Neural progenitor cell (in vitro differentiated cells): ENCODE measurements around the gene GATA2. TPM values are rescaled to one million over a fixed set of nuclear protein-coding genes. Genes with fewer than 3 reads are reported as not detected.

Experiments used
- DNase-seq: peaks from one replicate; pipeline ENCODE4 v3.0.0-alpha.2; 2016; ENCODE audit warnings: low spot score
- H2AFZ ChIP-seq: fragments of 200-600 bp; sonication (generic); replicated peaks from 2 replicates; pipeline ENCODE4 v1.6.1; 2016; ENCODE audit warnings: antibody characterized with exemption
- H3F3A ChIP-seq: fragments of 200-600 bp; sonication (generic); 2 replicates; pipeline ENCODE4 v1.6.1; 2016; ENCODE audit warnings: antibody characterized with exemption, low read depth
- H3K27ac ChIP-seq: fragments of 200-600 bp; sonication (generic); 2 replicates; pipeline ENCODE4 v1.5.1; 2016; ENCODE audit warnings: mild to moderate bottlenecking
- H3K27me3 ChIP-seq: fragments of 200-600 bp; sonication (generic); 2 replicates; pipeline ENCODE4 v1.6.1; 2016; ENCODE audit warnings: mild to moderate bottlenecking, moderate library complexity
- H3K36me3 ChIP-seq: fragments of 200-600 bp; sonication (generic); 2 replicates; pipeline ENCODE4 v1.5.1; 2016
- H3K4me1 ChIP-seq: fragments of 200-600 bp; sonication (generic); 2 replicates; pipeline ENCODE4 v1.6.1; 2016; ENCODE audit warnings: mixed run types
- H3K4me2 ChIP-seq: fragments of 200-600 bp; sonication (generic); 2 replicates; pipeline ENCODE4 v1.6.1; 2016
- H3K4me3 ChIP-seq: fragments of 200-600 bp; sonication (generic); 2 replicates; pipeline ENCODE4 v1.5.1; 2016
- H3K79me2 ChIP-seq: fragments of 200-600 bp; sonication (generic); 2 replicates; pipeline ENCODE4 v1.6.1; 2016; ENCODE audit warnings: low read depth
- H3K9ac ChIP-seq: fragments of 200-600 bp; sonication (generic); 2 replicates; pipeline ENCODE4 v1.6.1; 2016
- H3K9me3 ChIP-seq: fragments of 200-600 bp; sonication (generic); 2 replicates; pipeline ENCODE4 v1.5.1; 2016; ENCODE audit warnings: low read depth
- H4K20me1 ChIP-seq: fragments of 200-600 bp; sonication (generic); 2 replicates; pipeline ENCODE4 v1.6.1; 2016; ENCODE audit warnings: low read depth
- H3K27ac Mint-ChIP-seq: 3 replicates; pipeline ENCODE4 v1.8.0; 2021; ENCODE audit warnings: mixed read lengths
- H3K27me3 Mint-ChIP-seq: 2 replicates; pipeline ENCODE4 v1.8.0; 2022; ENCODE audit warnings: low read depth, mild to moderate bottlenecking, inconsistent platforms, moderate library complexity, mixed read lengths; ENCODE audit not compliant: insufficient read depth
- H3K36me3 Mint-ChIP-seq: 3 replicates; pipeline ENCODE4 v1.8.0; 2021; ENCODE audit warnings: mixed read lengths
- H3K4me1 Mint-ChIP-seq: 3 replicates; pipeline ENCODE4 v1.8.0; 2021; ENCODE audit warnings: mixed read lengths
- H3K4me3 Mint-ChIP-seq: 3 replicates; pipeline ENCODE4 v1.8.0; 2021; ENCODE audit warnings: mild to moderate bottlenecking, moderate library complexity, mixed read lengths
- H3K9me3 Mint-ChIP-seq: 3 replicates; pipeline ENCODE4 v1.8.0; 2020; ENCODE audit warnings: mixed read lengths
- EZH2 ChIP-seq: fragments of 200-600 bp; sonication (generic); IDR thresholded peaks from 2 replicates; pipeline ENCODE4 v1.6.1; 2017; ENCODE audit warnings: antibody characterized with exemption, mild to moderate bottlenecking, moderate library complexity
- EZH2phosphoT487 ChIP-seq: fragments of 200-600 bp; sonication (generic); IDR thresholded peaks from 2 replicates; pipeline ENCODE4 v1.6.1; 2017; ENCODE audit warnings: antibody characterized with exemption
- total RNA-seq: library from RNA; depleted of rRNA; stranded (reverse); fragments of >200 nt; gene quantifications from 2 replicates; pipeline ENCODE4 v1.2.3, GENCODE V29; 2015; ENCODE audit warnings: low replicate concordance
- TF ChIP-seq, protein P1 (sequence below): fragments of 200-600 bp; sonication (generic); IDR thresholded peaks from 2 replicates; pipeline ENCODE4 v1.5.1; 2017; ENCODE audit warnings: antibody characterized with exemption, mild to moderate bottlenecking

GATA2 gene
- total RNA-seq, 1 donor from 2014 or later, result not detected

DNA sequence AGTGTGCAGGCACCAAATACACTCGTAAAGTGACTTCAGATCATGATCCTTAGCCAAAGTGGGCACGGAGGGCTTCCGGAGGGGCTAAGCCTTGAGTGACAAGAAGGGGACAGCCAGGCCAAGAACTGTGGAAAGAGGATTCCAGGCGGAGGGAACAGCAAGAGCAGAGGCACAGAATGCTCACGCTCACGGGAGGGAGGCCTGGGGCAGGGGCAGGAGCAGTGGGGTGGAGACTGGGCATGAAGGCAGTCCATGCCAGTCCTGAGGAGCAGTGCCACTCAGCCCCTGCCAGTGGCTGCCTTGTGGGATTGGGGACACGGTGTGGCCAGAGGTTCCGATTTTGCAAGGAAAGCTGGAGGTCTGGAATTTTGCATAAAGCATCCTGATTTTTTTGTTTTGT, 62.3 kb downstream of the GATA2 start:
- H3K4me2 ChIP-seq, result no peak overlapping the region
- no peak overlapping the region for H3K4me3 Mint-ChIP-seq
- no peaks in the 10 kb centered on the region for H3K9me3 ChIP-seq
- H3K4me3 ChIP-seq, result no peak overlapping the region
- H3K36me3 ChIP-seq, result no peaks in the 10 kb centered on the region
- no peak overlapping the region for H3K27ac ChIP-seq
- H3K27me3 Mint-ChIP-seq, result peaks cover 39% of the 10 kb centered on the region
- H3K79me2 ChIP-seq, result no peaks in the 10 kb centered on the region
- H3K4me1 ChIP-seq, result peaks cover 21% of the 10 kb centered on the region
- peaks cover 22% of the 10 kb centered on the region for H3F3A ChIP-seq
- H3K36me3 Mint-ChIP-seq, result no peaks in the 10 kb centered on the region
- H3K4me1 Mint-ChIP-seq, result peaks cover 41% of the 10 kb centered on the region
- TF ChIP-seq EZH2 (no peak), EZH2phosphoT487 (no peak)
- TF ChIP-seq, protein P1, sequence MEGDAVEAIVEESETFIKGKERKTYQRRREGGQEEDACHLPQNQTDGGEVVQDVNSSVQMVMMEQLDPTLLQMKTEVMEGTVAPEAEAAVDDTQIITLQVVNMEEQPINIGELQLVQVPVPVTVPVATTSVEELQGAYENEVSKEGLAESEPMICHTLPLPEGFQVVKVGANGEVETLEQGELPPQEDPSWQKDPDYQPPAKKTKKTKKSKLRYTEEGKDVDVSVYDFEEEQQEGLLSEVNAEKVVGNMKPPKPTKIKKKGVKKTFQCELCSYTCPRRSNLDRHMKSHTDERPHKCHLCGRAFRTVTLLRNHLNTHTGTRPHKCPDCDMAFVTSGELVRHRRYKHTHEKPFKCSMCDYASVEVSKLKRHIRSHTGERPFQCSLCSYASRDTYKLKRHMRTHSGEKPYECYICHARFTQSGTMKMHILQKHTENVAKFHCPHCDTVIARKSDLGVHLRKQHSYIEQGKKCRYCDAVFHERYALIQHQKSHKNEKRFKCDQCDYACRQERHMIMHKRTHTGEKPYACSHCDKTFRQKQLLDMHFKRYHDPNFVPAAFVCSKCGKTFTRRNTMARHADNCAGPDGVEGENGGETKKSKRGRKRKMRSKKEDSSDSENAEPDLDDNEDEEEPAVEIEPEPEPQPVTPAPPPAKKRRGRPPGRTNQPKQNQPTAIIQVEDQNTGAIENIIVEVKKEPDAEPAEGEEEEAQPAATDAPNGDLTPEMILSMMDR, result no peak
- H3K9ac ChIP-seq, result no peak overlapping the region
- H3K27ac Mint-ChIP-seq, result no peak overlapping the region
- no peak overlapping the region for H2AFZ ChIP-seq
- H3K27me3 ChIP-seq, result peaks cover 95% of the 10 kb centered on the region
- H3K9me3 Mint-ChIP-seq, result no peaks in the 10 kb centered on the region
- peaks cover 14% of the 10 kb centered on the region for H4K20me1 ChIP-seq
- DNase-seq, result no peak

DNA sequence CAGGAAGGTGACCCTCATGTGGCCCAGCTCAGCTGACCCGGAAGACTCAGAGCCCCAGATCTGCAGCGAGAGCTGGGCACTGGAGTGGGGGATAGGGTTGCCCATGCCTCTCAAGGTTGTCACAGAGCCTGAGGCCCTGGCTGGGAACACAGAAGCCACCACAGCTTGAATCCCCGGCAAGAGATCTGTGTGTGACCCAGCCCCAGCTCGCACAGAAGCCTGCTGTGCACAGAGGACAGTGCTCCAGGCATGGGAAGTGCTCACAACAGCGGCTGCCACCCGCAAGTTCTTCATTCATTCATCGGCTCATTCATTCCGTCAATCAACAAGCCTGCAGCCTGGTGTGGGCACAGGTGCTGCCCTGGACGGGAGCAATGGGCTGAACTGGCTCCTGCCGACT, 62.7 kb downstream of the GATA2 start:
- peaks cover 96% of the 10 kb centered on the region for H3K27me3 ChIP-seq
- no peak overlapping the region for H2AFZ ChIP-seq
- H3K36me3 Mint-ChIP-seq, result no peaks in the 10 kb centered on the region
- H3K4me3 ChIP-seq, result no peak overlapping the region
- H3K9ac ChIP-seq, result no peak overlapping the region
- no peak overlapping the region for H3K4me2 ChIP-seq
- peaks cover 22% of the 10 kb centered on the region for H3F3A ChIP-seq
- DNase-seq, result no peak
- no peak overlapping the region for H3K27ac ChIP-seq
- no peaks in the 10 kb centered on the region for H3K9me3 Mint-ChIP-seq
- TF ChIP-seq, protein P1, result no peak
- TF ChIP-seq EZH2phosphoT487 (no peak), EZH2 (no peak)
- H3K4me3 Mint-ChIP-seq, result no peak overlapping the region
- H3K36me3 ChIP-seq, result no peaks in the 10 kb centered on the region
- peaks cover 14% of the 10 kb centered on the region for H4K20me1 ChIP-seq
- H3K79me2 ChIP-seq, result no peaks in the 10 kb centered on the region
- H3K27me3 Mint-ChIP-seq, result peaks cover 39% of the 10 kb centered on the region
- peaks cover 41% of the 10 kb centered on the region for H3K4me1 Mint-ChIP-seq
- no peaks in the 10 kb centered on the region for H3K9me3 ChIP-seq
- H3K27ac Mint-ChIP-seq, result no peak overlapping the region
- peaks cover 20% of the 10 kb centered on the region for H3K4me1 ChIP-seq

DNA sequence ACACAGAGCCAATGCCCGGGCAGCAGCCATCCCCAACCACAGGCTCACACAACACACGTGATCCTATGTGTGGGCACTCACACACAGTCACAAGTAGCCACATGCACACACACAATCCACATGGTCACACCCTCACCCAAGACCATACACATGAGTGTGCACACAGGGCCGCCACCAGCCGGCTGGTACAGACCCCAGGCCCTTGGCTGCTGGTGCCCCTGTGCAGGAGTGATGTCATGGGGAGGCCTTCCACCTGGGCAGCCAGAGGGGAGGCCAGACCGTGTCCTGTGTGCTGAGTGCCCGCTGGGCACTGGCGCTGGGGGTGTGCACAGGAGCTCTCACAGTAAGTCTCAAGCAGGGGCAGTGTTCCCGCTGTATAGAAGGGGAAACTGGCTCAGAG, 63.2 kb downstream of the GATA2 start:
- Histone ChIP-seq H3K9me3 (no peaks in the 10 kb centered on the region), H2AFZ (no peak overlapping the region), H3K4me3 (no peak overlapping the region), H3K79me2 (no peaks in the 10 kb centered on the region), H3K4me1 (peaks cover 15% of the 10 kb centered on the region), H3K4me2 (no peak overlapping the region), H3K36me3 (no peaks in the 10 kb centered on the region), H3K27ac (no peak overlapping the region), H3K27me3 (peaks cover 100% of the 10 kb centered on the region), H4K20me1 (peaks cover 14% of the 10 kb centered on the region), H3F3A (peaks cover 22% of the 10 kb centered on the region), H3K9ac (no peak overlapping the region)
- peaks cover 37% of the 10 kb centered on the region for H3K27me3 Mint-ChIP-seq
- no peaks in the 10 kb centered on the region for H3K9me3 Mint-ChIP-seq
- H3K36me3 Mint-ChIP-seq, result no peaks in the 10 kb centered on the region
- no peak for TF ChIP-seq EZH2
- TF ChIP-seq, protein P1, result no peak
- no peak for TF ChIP-seq EZH2phosphoT487
- DNase-seq, result no peak
- H3K4me3 Mint-ChIP-seq, result no peak overlapping the region
- peaks cover 41% of the 10 kb centered on the region for H3K4me1 Mint-ChIP-seq
- no peak overlapping the region for H3K27ac Mint-ChIP-seq

Other genes starting within 250 kb of the GATA2 start
- gene DNAJB8, start 26.3 kb downstream of the GATA2 start, total RNA-seq, result not detected in 2 replicates
- gene RPN1, start 157.6 kb upstream of the GATA2 start, total RNA-seq, result 186 and 214 TPM in 2 replicates
- gene RAB7A, start 233.0 kb upstream of the GATA2 start, total RNA-seq, result 47.5 and 51.2 TPM in 2 replicates